Vagina (tissue), 2 donors: ENCODE data around the gene TMEM183A.

Experiments used
- POLR2A ChIP-seq, 2 donors: fragments of 450-650 bp; IDR thresholded peaks; one replicate each; pipeline ENCODE4 v1.6.1; 2017; ENCODE audit warnings: antibody characterized with exemption in 2 of 2, mild to moderate bottlenecking in 2 of 2, moderate library complexity in 2 of 2
- POLR2AphosphoS5 ChIP-seq, 2 donors: sonication (generic); formaldehyde crosslinking; IDR thresholded peaks; one replicate each; pipeline ENCODE4 v1.9.0; 2017; ENCODE audit warnings: antibody characterized with exemption in 2 of 2, mild to moderate bottlenecking in 2 of 2, low read depth in 1 of 2; ENCODE audit not compliant: insufficient read depth in 1 of 2

DNA sequence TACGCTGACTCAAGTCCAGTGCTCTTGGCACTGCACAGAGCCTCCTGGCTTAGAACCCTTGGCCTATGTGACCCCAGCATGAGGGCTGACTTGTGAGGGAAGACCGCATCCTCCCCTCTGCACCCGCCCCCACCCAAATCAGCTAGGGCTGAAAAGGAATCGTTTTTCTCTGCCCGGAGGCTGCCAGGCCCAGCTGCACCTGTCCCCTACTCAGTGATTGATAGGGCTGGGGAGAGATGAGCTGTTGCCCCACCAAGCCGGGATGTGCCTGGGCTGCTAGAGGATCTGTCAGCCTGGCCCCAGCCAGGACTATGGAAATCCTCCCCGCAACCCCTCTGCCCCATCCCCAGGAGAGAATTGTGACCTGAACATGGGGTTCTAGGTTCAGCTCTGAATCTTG, 58.0 kb downstream of the TMEM183A start:
- TF ChIP-seq POLR2AphosphoS5 (IDR thresholded peaks at IDR 0.05; ENCODE audit: insufficient read depth in 1 of 2, low read depth in 1 of 2): no peak
- no peak for TF ChIP-seq POLR2A (IDR thresholded peaks at IDR 0.05)
